HUES48 (cell line): ENCODE data around the gene FBXO3.
"Not testable (repeated sequence)": the region's sequence is repeated elsewhere in the genome, so short reads cannot be mapped to it uniquely, and the experiment has no call there.

Experiments
- H3K27ac ChIP-seq: one replicate; pipeline ENCODE4 v1.7.0; 2013; ENCODE audit warnings: low read depth, low read length, inconsistent platforms
- H3K27me3 ChIP-seq: 2 replicates; pipeline ENCODE4 v1.6.1; 2013; ENCODE audit warnings: mild to moderate bottlenecking, low read length; ENCODE audit not compliant: control insufficient read depth, insufficient read depth
- H3K36me3 ChIP-seq: 2 replicates; pipeline ENCODE4 v1.6.1; 2013; ENCODE audit warnings: low read length; ENCODE audit not compliant: control insufficient read depth, insufficient read depth
- H3K4me1 ChIP-seq: 2 replicates; pipeline ENCODE4 v1.6.1; 2013; ENCODE audit warnings: mild to moderate bottlenecking, low read length; ENCODE audit not compliant: control insufficient read depth, insufficient read depth
- H3K4me3 ChIP-seq: 2 replicates; pipeline ENCODE4 v1.5.1; 2013; ENCODE audit warnings: mild to moderate bottlenecking, low read depth, low read length
- H3K9ac ChIP-seq: 2 replicates; pipeline ENCODE4 v1.6.1; 2013; ENCODE audit warnings: mild to moderate bottlenecking, low read depth, low read length, moderate library complexity
- H3K9me3 ChIP-seq: 2 replicates; pipeline ENCODE4 v1.6.1; 2013; ENCODE audit warnings: low read length; ENCODE audit not compliant: control insufficient read depth, insufficient read depth

The FBXO3 gene

GRCh38 chr11:33773987-33774735 lies at the start of gene FBXO3:
Gene FBXO3 (minus strand): TSS chr11:33774520. CDS start chr11:33774497, 23 bp downstream.
- H3K4me3 ChIP-seq, result peak within 1 kb of the TSS; percentile 84
- H3K27me3 ChIP-seq, result peaks cover 28% of the 10 kb centered on the region
- H3K27ac ChIP-seq, result peak within 1 kb of the TSS; percentile 33
- H3K36me3 ChIP-seq, result no peaks in the 10 kb centered on the region
- H3K9me3 ChIP-seq, result no peaks in the 10 kb centered on the region
- peak within 1 kb of the TSS; percentile 35 for H3K9ac ChIP-seq
- H3K4me1 ChIP-seq, result peaks cover 18% of the 10 kb centered on the region

GRCh38 chr11:33822981-33823380 lies 48.7 kb upstream of the FBXO3 start:
- H3K4me3 ChIP-seq, H3K4me1 ChIP-seq, H3K9ac ChIP-seq, H3K27ac ChIP-seq, H3K9me3 ChIP-seq, H3K36me3 ChIP-seq: not testable (repeated sequence)
- peaks cover 21% of the 10 kb centered on the region for H3K27me3 ChIP-seq

GRCh38 chr11:33819278-33820035 lies 45.1 kb upstream of the FBXO3 start:
- Histone ChIP-seq H3K27ac (no peak overlapping the region), H3K9me3 (no peaks in the 10 kb centered on the region), H3K27me3 (peaks cover 7% of the 10 kb centered on the region; the same call in 1 of the 2 replicates), H3K4me1 (no peaks in the 10 kb centered on the region), H3K9ac (no peak overlapping the region), H3K36me3 (no peaks in the 10 kb centered on the region), H3K4me3 (no peak overlapping the region)

GRCh38 chr11:33808228-33808828 lies 34.0 kb upstream of the FBXO3 start:
- Histone ChIP-seq H3K36me3 (no peaks in the 10 kb centered on the region), H3K27ac (no peak overlapping the region), H3K9ac (no peak overlapping the region), H3K27me3 (peaks cover 6% of the 10 kb centered on the region), H3K9me3 (no peaks in the 10 kb centered on the region), H3K4me1 (no peaks in the 10 kb centered on the region), H3K4me3 (no peak overlapping the region)

GRCh38 chr11:33804471-33804870 lies 30.2 kb upstream of the FBXO3 start:
- Histone ChIP-seq H3K9ac (no peak overlapping the region), H3K4me3 (no peak overlapping the region), H3K27ac (no peak overlapping the region), H3K36me3 (no peaks in the 10 kb centered on the region), H3K9me3 (no peaks in the 10 kb centered on the region), H3K4me1 (0 out of 2 replicates have a peak, but pooled peaks cover 5% of the 10 kb centered on the region), H3K27me3 (peaks cover 29% of the 10 kb centered on the region)

GRCh38 chr11:33802194-33802950 lies 28.1 kb upstream of the FBXO3 start:
- Histone ChIP-seq H3K4me1 (0 out of 2 replicates have a peak, but pooled peaks cover 5% of the 10 kb centered on the region), H3K27me3 (peaks cover 24% of the 10 kb centered on the region), H3K27ac (peak overlapping the region; percentile 29), H3K9me3 (no peaks in the 10 kb centered on the region), H3K4me3 (peak overlapping the region; percentile 68), H3K36me3 (no peaks in the 10 kb centered on the region), H3K9ac (no peak overlapping the region)

GRCh38 chr11:33801821-33802193 lies 27.5 kb upstream of the FBXO3 start:
- H3K9ac ChIP-seq, result no peak overlapping the region
- H3K4me3 ChIP-seq, result peak overlapping the region; percentile 68
- 0 out of 2 replicates have a peak, but pooled peaks cover 5% of the 10 kb centered on the region for H3K4me1 ChIP-seq
- peaks cover 24% of the 10 kb centered on the region for H3K27me3 ChIP-seq
- H3K27ac ChIP-seq, result no peak overlapping the region
- H3K9me3 ChIP-seq, result no peaks in the 10 kb centered on the region
- no peaks in the 10 kb centered on the region for H3K36me3 ChIP-seq

- Histone ChIP-seq H3K9me3 (no peaks in the 10 kb centered on the region), H3K4me3 (no peak overlapping the region), H3K27me3 (peaks cover 24% of the 10 kb centered on the region), H3K27ac (no peak overlapping the region), H3K9ac (no peak overlapping the region), H3K4me1 (0 out of 2 replicates have a peak, but pooled peaks cover 5% of the 10 kb centered on the region), H3K36me3 (no peaks in the 10 kb centered on the region)
Measured at GRCh38 chr11:33797879-33798278, 23.6 kb upstream of the FBXO3 start.

GRCh38 chr11:33790040-33790439 lies 15.7 kb upstream of the FBXO3 start:
- Histone ChIP-seq H3K36me3 (no peaks in the 10 kb centered on the region), H3K9ac (no peak overlapping the region), H3K9me3 (no peaks in the 10 kb centered on the region)

GRCh38 chr11:33788095-33788494 lies 13.8 kb upstream of the FBXO3 start:
- H3K27ac ChIP-seq, H3K9ac ChIP-seq, H3K4me3 ChIP-seq, H3K36me3 ChIP-seq, H3K27me3 ChIP-seq, H3K9me3 ChIP-seq, H3K4me1 ChIP-seq: not testable (repeated sequence)

More at GRCh38 chr11:33790040-33790439, 15.7 kb upstream of the FBXO3 start:
- no peaks in the 10 kb centered on the region for H3K4me1 ChIP-seq
- H3K27me3 ChIP-seq, result no peaks in the 10 kb centered on the region
- no peak overlapping the region for H3K4me3 ChIP-seq
- H3K27ac ChIP-seq, result no peak overlapping the region
